Measurements from ENCODE around the gene TMED9.

Gene TMED9

DNA sequence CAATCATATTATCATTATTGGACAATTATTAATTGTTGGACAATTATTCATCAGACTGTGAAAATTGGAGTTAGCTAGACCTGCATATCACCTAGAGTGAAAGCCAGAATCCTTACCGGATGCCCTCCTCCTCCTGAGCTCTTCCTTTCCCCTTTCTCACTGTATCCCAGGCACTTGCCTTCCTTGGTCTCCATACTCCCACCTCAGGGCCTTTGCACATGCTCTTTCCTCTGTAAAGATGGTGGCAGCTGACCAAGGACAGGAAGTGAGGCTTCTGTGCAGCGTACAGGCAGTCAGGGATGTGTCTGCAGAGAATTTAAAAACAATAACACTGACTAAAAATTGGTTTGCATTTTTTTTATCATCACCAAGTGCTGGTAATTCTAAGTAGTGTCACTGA lies 22.1 kb upstream of the TMED9 start:
- no peak for ATAC-seq
- TF ChIP-seq, protein P1, sequence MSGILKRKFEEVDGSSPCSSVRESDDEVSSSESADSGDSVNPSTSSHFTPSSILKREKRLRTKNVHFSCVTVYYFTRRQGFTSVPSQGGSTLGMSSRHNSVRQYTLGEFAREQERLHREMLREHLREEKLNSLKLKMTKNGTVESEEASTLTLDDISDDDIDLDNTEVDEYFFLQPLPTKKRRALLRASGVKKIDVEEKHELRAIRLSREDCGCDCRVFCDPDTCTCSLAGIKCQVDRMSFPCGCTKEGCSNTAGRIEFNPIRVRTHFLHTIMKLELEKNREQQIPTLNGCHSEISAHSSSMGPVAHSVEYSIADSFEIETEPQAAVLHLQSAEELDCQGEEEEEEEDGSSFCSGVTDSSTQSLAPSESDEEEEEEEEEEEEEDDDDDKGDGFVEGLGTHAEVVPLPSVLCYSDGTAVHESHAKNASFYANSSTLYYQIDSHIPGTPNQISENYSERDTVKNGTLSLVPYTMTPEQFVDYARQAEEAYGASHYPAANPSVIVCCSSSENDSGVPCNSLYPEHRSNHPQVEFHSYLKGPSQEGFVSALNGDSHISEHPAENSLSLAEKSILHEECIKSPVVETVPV (CRISPR knock-in tag; IDR thresholded peaks at IDR 0.05): no peak
- TF ChIP-seq SNAI2 (CRISPR knock-in tag; IDR thresholded peaks at IDR 0.05) (no peak), ZC3H10 (CRISPR knock-in tag; IDR thresholded peaks at IDR 0.05) (no peak), GLIS3 (CRISPR knock-in tag; IDR thresholded peaks at IDR 0.05) (no peak), CSDC2 (CRISPR knock-in tag; IDR thresholded peaks at IDR 0.05) (no peak), ESRRG (CRISPR knock-in tag; IDR thresholded peaks at IDR 0.05) (no peak), RARB (CRISPR knock-in tag; IDR thresholded peaks at IDR 0.05) (no peak), ZFP30 (CRISPR knock-in tag; IDR thresholded peaks at IDR 0.05) (no peak), TOX (CRISPR knock-in tag; IDR thresholded peaks at IDR 0.05; ENCODE audit: borderline replicate concordance) (no peak), ARNTL (CRISPR knock-in tag; IDR thresholded peaks at IDR 0.05; ENCODE audit: borderline replicate concordance, low read depth) (no peak), PPARA (CRISPR knock-in tag; IDR thresholded peaks at IDR 0.05; ENCODE audit: borderline replicate concordance) (no peak), ZNF8 (CRISPR knock-in tag; IDR thresholded peaks at IDR 0.05) (no peak), ZNF565 (CRISPR knock-in tag; conservative IDR thresholded peaks at IDR 0.05; ENCODE audit: low read depth) (no peak), BACH2 (CRISPR knock-in tag; IDR thresholded peaks at IDR 0.05; ENCODE audit: borderline replicate concordance) (no peak), ISL1 (CRISPR knock-in tag; IDR thresholded peaks at IDR 0.05) (no peak), OSR1 (CRISPR knock-in tag; IDR thresholded peaks at IDR 0.05) (no peak)
- TF ChIP-seq, protein P2, sequence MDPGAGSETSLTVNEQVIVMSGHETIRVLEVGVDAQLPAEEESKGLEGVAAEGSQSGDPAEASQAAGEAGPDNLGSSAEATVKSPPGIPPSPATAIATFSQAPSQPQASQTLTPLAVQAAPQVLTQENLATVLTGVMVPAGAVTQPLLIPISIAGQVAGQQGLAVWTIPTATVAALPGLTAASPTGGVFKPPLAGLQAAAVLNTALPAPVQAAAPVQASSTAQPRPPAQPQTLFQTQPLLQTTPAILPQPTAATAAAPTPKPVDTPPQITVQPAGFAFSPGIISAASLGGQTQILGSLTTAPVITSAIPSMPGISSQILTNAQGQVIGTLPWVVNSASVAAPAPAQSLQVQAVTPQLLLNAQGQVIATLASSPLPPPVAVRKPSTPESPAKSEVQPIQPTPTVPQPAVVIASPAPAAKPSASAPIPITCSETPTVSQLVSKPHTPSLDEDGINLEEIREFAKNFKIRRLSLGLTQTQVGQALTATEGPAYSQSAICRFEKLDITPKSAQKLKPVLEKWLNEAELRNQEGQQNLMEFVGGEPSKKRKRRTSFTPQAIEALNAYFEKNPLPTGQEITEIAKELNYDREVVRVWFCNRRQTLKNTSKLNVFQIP (CRISPR knock-in tag; IDR thresholded peaks at IDR 0.05; ENCODE audit: borderline replicate concordance, low read depth): no peak
- TF ChIP-seq, protein P3, sequence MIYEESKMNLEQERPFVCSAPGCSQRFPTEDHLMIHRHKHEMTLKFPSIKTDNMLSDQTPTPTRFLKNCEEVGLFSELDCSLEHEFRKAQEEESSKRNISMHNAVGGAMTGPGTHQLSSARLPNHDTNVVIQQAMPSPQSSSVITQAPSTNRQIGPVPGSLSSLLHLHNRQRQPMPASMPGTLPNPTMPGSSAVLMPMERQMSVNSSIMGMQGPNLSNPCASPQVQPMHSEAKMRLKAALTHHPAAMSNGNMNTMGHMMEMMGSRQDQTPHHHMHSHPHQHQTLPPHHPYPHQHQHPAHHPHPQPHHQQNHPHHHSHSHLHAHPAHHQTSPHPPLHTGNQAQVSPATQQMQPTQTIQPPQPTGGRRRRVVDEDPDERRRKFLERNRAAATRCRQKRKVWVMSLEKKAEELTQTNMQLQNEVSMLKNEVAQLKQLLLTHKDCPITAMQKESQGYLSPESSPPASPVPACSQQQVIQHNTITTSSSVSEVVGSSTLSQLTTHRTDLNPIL (CRISPR knock-in tag; IDR thresholded peaks at IDR 0.05; ENCODE audit: low read depth): no peak
- TF ChIP-seq, protein P4, sequence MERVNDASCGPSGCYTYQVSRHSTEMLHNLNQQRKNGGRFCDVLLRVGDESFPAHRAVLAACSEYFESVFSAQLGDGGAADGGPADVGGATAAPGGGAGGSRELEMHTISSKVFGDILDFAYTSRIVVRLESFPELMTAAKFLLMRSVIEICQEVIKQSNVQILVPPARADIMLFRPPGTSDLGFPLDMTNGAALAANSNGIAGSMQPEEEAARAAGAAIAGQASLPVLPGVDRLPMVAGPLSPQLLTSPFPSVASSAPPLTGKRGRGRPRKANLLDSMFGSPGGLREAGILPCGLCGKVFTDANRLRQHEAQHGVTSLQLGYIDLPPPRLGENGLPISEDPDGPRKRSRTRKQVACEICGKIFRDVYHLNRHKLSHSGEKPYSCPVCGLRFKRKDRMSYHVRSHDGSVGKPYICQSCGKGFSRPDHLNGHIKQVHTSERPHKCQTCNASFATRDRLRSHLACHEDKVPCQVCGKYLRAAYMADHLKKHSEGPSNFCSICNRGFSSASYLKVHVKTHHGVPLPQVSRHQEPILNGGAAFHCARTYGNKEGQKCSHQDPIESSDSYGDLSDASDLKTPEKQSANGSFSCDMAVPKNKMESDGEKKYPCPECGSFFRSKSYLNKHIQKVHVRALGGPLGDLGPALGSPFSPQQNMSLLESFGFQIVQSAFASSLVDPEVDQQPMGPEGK (CRISPR knock-in tag; IDR thresholded peaks at IDR 0.05; ENCODE audit: borderline replicate concordance): no peak

DNA sequence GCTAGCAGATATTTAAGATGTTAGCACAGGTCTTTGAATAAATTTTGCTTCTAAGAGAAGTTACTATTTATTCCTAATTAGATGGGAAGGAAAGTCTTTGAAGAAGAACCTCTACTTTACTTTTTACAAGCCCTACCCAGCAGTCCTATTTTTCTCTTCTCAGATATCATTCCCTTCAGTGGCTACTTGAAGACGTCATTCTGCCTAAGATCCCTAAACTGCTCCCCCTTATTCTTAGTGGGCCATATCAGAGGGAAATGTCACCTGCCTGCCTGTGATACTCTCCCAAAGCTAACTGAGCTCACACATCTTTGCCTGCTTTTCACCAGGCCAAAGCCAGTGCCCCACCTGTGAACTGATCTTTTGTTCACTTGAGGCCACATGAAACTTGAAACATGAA lies 16.5 kb upstream of the TMED9 start:
- no peak for TF ChIP-seq ZNF70 (CRISPR knock-in tag; IDR thresholded peaks at IDR 0.05)
- TF ChIP-seq TCF4 (CRISPR knock-in tag; IDR thresholded peaks at IDR 0.05; ENCODE audit: borderline replicate concordance): no peak
- TF ChIP-seq OSR1 (CRISPR knock-in tag; IDR thresholded peaks at IDR 0.05): no peak
- ATAC-seq: no peak

DNA sequence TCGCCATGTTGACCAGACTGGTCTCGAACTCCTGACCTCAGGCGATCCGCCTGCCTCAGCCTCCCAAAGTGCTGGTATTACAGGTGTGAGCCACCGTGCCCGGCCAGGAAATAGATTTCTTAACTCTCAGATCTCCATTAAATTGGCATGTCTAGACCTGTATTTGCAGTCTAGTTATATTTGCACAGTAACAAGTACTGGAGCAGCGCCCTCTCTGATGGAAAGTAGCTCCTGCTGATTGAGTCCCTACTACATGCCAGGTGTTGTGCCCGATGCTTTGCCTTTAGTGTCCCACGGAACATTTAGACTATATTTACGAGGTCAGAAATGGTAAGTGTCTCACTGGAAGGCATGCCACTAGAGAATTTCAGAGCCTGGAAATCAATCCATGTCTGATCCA lies 15.8 kb upstream of the TMED9 start:
- ATAC-seq: no peak; the same call in 2 of the 3 replicates
- no peak for TF ChIP-seq ZNF70 (CRISPR knock-in tag; IDR thresholded peaks at IDR 0.05)
- TF ChIP-seq, protein P5, sequence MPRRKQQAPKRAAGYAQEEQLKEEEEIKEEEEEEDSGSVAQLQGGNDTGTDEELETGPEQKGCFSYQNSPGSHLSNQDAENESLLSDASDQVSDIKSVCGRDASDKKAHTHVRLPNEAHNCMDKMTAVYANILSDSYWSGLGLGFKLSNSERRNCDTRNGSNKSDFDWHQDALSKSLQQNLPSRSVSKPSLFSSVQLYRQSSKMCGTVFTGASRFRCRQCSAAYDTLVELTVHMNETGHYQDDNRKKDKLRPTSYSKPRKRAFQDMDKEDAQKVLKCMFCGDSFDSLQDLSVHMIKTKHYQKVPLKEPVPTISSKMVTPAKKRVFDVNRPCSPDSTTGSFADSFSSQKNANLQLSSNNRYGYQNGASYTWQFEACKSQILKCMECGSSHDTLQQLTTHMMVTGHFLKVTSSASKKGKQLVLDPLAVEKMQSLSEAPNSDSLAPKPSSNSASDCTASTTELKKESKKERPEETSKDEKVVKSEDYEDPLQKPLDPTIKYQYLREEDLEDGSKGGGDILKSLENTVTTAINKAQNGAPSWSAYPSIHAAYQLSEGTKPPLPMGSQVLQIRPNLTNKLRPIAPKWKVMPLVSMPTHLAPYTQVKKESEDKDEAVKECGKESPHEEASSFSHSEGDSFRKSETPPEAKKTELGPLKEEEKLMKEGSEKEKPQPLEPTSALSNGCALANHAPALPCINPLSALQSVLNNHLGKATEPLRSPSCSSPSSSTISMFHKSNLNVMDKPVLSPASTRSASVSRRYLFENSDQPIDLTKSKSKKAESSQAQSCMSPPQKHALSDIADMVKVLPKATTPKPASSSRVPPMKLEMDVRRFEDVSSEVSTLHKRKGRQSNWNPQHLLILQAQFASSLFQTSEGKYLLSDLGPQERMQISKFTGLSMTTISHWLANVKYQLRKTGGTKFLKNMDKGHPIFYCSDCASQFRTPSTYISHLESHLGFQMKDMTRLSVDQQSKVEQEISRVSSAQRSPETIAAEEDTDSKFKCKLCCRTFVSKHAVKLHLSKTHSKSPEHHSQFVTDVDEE (CRISPR knock-in tag; IDR thresholded peaks at IDR 0.05): no peak
- TF ChIP-seq ZFP3 (CRISPR knock-in tag; IDR thresholded peaks at IDR 0.05): no peak

Data from SK-N-SH treated with all-trans-retinoic acid at 6 μM for 48 hours (cell line).